ENCODE measurements around the gene ARID4A.
"Not testable (repeated sequence)": the region's sequence is repeated elsewhere in the genome, so short reads cannot be mapped to it uniquely, and the experiment has no call there.

DNA sequence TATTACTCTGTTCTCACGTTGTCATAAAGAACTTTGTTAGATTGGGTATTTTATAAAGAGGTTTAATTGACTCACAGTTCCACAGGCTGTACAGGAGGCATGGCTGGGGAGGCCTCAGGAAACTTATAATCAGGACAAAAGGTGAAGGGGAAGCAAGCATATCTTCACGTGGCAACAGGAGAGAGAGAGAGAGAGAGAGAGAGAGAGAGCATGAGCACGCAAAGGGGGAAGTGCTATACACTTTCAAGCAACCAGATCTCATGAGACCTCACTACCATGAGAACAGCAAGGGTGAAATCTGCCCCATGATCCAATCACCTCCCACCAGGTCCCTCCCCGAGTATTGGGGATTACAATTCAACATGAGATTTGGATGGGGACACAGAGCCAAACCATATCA lies 41.3 kb downstream of the ARID4A start:
- not testable (repeated sequence) for TF ChIP-seq YY1 (IDR thresholded peaks at IDR 0.05; ENCODE audit: insufficient read depth, insufficient read length); ZNF274 (IDR thresholded peaks at IDR 0.05; ENCODE audit: low read depth, low read length); SUZ12 (IDR thresholded peaks at IDR 0.05; ENCODE audit: extremely low read depth, insufficient read depth, insufficient read length)
